ENCODE data around the gene CAPSL. TPM values are rescaled to one million over a fixed set of nuclear protein-coding genes. Genes with fewer than 3 reads are reported as not detected.
"Not testable (repeated sequence)": the region's sequence is repeated elsewhere in the genome, so short reads cannot be mapped to it uniquely, and the experiment has no call there.

Gene CAPSL
- total RNA-seq, 4 donors from 2014 or later: not detected

DNA sequence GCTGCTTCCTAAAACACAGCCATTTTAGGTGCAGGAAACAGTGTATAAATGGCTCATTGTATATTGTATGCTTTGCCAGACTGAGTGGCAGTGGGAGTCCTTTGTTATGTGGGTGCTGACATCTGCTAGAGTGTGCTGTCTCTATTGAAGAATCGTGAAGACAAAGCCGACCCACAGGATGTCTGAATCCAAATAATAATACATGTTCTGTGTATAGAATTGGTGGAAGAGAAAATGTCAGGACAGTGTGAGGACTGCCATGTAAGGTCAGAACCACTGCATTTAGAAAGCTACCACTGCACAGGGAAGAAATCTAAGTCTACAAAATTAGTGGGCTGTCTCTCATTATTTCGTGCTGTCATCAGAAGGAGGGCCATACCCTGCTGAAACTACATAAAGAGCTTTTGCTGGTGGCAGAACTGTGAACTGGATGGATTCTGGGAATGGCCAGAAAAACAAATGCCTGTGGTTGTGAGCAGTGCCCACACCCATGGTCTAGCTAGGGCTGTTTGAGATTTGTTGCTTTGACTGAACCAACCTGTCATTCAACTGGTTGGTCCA is 79.2 kb downstream of the CAPSL start:
- H3K4me3 ChIP-seq: peak overlapping the region; percentile 31 to 40 (median 38)
- H3K27ac ChIP-seq: peak overlapping the region; percentile 61 to 71 (median 65)
- DNase-seq: no peak

DNA sequence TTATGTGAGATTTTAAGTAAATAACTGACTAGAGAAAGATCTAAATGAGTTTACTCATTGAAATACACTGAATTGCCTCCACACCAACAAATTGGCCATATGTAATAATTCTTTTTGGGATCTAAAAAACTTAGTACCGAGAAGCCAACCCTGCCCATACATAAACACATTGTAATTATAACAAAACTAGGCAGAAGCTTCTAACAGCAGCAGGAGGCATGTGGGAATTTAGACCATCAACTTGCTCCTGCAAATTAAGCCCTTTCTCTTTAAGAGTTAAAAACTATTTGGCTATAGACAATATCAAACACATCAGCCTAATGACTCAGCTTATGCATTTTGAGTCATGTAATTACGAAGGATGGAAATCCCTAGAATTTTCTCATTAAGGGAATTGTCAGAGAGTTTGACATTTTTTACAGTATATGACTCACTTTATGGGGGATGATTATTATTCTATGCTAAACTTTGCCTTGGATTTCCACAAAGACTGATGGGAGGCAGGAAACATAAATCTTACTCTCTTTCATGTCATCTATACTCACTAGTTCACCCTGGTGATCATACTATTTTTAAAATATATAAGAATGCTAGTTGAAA is 80.7 kb downstream of the CAPSL start:
- TF ChIP-seq POLR2A (IDR thresholded peaks at IDR 0.05): no peak
- TF ChIP-seq, protein P1, sequence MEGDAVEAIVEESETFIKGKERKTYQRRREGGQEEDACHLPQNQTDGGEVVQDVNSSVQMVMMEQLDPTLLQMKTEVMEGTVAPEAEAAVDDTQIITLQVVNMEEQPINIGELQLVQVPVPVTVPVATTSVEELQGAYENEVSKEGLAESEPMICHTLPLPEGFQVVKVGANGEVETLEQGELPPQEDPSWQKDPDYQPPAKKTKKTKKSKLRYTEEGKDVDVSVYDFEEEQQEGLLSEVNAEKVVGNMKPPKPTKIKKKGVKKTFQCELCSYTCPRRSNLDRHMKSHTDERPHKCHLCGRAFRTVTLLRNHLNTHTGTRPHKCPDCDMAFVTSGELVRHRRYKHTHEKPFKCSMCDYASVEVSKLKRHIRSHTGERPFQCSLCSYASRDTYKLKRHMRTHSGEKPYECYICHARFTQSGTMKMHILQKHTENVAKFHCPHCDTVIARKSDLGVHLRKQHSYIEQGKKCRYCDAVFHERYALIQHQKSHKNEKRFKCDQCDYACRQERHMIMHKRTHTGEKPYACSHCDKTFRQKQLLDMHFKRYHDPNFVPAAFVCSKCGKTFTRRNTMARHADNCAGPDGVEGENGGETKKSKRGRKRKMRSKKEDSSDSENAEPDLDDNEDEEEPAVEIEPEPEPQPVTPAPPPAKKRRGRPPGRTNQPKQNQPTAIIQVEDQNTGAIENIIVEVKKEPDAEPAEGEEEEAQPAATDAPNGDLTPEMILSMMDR (IDR thresholded peaks at IDR 0.05): no peak
- peak overlapping the region; percentile 43 to 74 (median 67) for H3K27ac ChIP-seq
- H3K27me3 ChIP-seq: no peaks in the 10 kb centered on the region
- no peaks in the 10 kb centered on the region for H3K4me1 ChIP-seq
- no peaks in the 10 kb centered on the region for H3K36me3 ChIP-seq
- peak overlapping the region; percentile 31 to 38 (median 37) for H3K4me3 ChIP-seq
- DNase-seq: no peak
- H3K9me3 ChIP-seq: no peaks in the 10 kb centered on the region

More for the DNA sequence above, 79.2 kb downstream of the CAPSL start:
- TF ChIP-seq, protein P1 (IDR thresholded peaks at IDR 0.05): no peak
- no peak for TF ChIP-seq POLR2A (IDR thresholded peaks at IDR 0.05)
- Histone ChIP-seq H3K9me3 (no peaks in the 10 kb centered on the region), H3K36me3 (no peaks in the 10 kb centered on the region), H3K27me3 (no peaks in the 10 kb centered on the region), H3K4me1 (no peaks in the 10 kb centered on the region)

DNA sequence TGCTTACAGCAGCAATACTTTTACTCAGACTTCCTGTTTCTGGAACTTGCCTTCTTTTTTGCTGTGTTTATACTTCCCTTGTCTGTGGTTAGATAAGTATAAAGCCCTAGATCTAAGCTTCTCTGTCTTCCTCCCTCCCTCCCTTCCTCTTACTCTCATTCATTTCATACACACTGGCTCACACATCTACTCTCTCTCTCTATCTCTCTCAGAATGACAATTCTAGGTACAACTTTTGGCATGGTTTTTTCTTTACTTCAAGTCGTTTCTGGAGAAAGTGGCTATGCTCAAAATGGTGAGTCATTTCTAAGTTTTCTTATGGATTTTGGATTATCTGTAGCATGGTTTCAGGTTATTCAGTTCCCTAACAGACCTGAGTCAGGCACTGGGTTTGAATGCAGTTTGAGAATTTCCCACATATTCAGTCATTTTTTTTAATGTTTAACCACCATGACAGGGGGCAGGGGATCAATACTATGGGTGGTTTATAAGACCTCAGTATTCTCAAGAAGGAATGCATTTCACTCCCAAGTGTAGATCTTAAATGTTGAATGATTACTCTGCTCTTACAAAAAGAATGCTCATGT is 81.6 kb downstream of the CAPSL start, which contains the start of gene IL7R:
Gene IL7R, plus strand, starts transcription at position 127 of the 587 bp plus-strand sequence. Its CDS starts 87 bp downstream, at position 214.
- Histone ChIP-seq H3K36me3 (no peaks in the 10 kb centered on the region), H3K27ac (peak within 1 kb of the TSS; percentile 65 to 81 (median 68)), H3K27me3 (no peaks in the 10 kb centered on the region), H3K4me3 (peak within 1 kb of the TSS; percentile 31 to 38 (median 37)), H3K4me1 (peaks cover 0 to 7% (median 0%) of the 10 kb centered on the region in 4 donors), H3K9me3 (no peaks in the 10 kb centered on the region)
- TF ChIP-seq POLR2A (IDR thresholded peaks at IDR 0.05): peak; percentile 68 to 73
- TF ChIP-seq, protein P1 (IDR thresholded peaks at IDR 0.05): no peak
- no peak for DNase-seq

DNA sequence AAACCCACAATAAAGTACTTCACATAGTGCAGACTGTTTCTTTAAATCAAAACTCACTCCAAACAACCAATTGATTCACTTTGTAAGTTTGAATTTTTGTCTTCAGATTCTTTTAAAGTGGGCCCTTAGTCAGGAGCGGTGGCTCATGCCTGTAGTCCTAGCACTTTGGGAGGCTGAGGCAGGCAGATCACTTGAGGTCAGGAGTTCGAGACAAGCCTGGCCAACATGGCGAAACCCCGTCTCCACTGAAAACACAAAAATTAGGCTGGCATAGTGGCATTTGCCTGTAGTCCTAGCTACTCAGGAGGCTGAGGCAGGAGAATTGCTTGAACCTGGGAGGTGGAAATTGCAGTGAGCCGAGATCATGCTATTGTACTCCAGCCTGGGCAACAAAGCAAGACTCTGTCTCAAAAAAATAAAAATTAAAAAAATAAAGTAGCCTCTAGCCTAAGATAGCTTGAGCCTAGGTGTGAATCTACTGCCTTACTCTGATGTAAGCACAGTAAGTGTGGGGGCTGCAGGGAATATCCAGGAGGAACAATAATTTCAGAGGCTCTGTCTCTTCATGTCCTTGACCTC is 82.1 kb downstream of the CAPSL start:
- H3K36me3 ChIP-seq, H3K27me3 ChIP-seq, H3K9me3 ChIP-seq, DNase-seq, H3K4me1 ChIP-seq: not testable (repeated sequence)
- Histone ChIP-seq H3K4me3 (peak overlapping the region; percentile 1 to 38 (median 26)), H3K27ac (peak overlapping the region; percentile 65 to 81 (median 68))

DNA sequence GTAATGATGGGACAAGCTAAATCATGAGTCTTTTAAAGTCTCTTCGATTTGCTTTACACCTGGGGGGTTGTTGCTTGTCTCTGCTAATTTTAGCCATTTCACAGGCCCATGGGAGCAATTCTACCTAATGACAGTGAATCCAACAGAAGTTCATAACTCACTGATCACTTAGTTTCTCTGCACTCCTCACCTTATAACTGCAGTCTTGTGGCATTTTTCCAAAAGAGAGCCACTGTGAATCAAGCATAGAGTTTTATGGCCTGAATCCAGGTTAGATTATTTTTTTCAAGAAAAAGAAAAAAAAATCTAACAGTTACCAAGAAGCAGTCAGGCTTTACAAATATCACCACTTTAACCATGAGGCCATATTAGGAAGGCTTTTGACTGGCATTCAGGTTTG is 83.2 kb downstream of the CAPSL start:
- H3K36me3 ChIP-seq: no peaks in the 10 kb centered on the region
- DNase-seq: no peak
- no peaks in the 10 kb centered on the region for H3K9me3 ChIP-seq
- TF ChIP-seq POLR2A (IDR thresholded peaks at IDR 0.05): no peak
- TF ChIP-seq, protein P1 (IDR thresholded peaks at IDR 0.05): no peak
- peak overlapping the region; percentile 65 to 81 (median 68) for H3K27ac ChIP-seq
- peaks cover 0 to 8% (median 0%) of the 10 kb centered on the region in 4 donors for H3K4me1 ChIP-seq
- no peak overlapping the region for H3K4me3 ChIP-seq
- H3K27me3 ChIP-seq: no peaks in the 10 kb centered on the region

Small RNA genes lying within 50 kb of the gene (small RNA-seq; reads per million reads assigned to genes)
- gene AC112204.1: 0 reads per million in 2 donors

Other genes starting within 250 kb of the CAPSL start
- gene IL7R, start 81.7 kb downstream of the CAPSL start, total RNA-seq: 100 to 1,000 TPM in 1 of 4 donors, 10 to 100 TPM in 3; 36.8 to 101 (median 59.4) TPM
- gene UGT3A1, start 52.8 kb upstream of the CAPSL start, total RNA-seq: 1 to 10 TPM in 1 of 4 donors, under 1 TPM in 1, not detected in 2; 0.54 to 1.1 TPM
- not detected for gene UGT3A2, start 128.3 kb upstream of the CAPSL start, total RNA-seq
- gene LMBRD2, start 213.3 kb upstream of the CAPSL start, total RNA-seq: 10 to 100 TPM in 3 of 4 donors, 1 to 10 TPM in 1; 9.9 to 55.3 (median 22.0) TPM
- 10 to 100 TPM; 13.8 to 30.5 (median 22.2) TPM for gene SKP2, start 213.5 kb upstream of the CAPSL start, total RNA-seq